Activated T-cell treated with anti-CD3 and anti-CD28 coated beads for 24 hours (primary cell): Measurements from ENCODE around the gene SURF1.
"Not testable (repeated sequence)": the region's sequence is repeated elsewhere in the genome, so short reads cannot be mapped to it uniquely, and the experiment has no call there.

Experiments
- DNase-seq: peaks from one replicate; pipeline ENCODE4 v3.0.0-alpha.2; 2020; ENCODE audit warnings: low read depth

The SURF1 gene

DNA sequence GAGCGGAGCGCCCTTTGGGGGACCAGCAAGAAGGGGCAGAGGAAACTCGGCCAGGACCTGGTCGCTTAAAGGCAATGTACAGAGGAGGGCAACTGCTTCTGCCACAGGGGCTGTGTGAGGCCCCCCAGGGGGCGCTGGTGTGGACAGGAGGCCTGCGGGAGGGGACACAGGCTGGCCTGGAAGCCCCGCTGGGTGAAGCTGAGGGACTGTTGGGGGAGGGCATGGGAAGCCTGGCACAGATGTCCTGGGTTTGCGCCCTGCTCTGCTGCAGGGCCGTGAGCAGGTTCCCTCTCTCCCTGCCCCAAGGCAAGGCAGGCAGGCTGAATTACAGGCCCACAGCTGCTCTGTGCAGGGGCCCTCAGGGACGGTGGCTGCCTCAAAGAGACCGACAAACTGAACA, 13.7 kb downstream of the SURF1 start:
- no peak for DNase-seq

DNA sequence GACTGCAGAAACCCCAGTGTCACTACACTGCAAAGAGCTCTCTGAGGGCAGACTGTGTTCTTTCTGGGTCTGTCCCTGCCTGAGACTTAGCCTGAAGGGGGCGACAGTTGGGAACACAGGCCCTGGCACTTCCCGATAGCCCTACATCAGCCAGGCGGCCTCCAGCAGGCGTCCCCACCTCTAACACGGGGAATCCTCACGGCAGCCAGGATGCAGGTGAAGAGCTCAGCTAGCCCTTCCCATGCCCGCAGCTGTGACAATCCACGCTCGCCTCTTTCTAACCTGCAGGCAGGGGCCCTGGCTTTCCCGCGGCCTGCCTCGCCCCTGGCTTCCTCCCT, 14.2 kb downstream of the SURF1 start:
- DNase-seq = no peak

DNA sequence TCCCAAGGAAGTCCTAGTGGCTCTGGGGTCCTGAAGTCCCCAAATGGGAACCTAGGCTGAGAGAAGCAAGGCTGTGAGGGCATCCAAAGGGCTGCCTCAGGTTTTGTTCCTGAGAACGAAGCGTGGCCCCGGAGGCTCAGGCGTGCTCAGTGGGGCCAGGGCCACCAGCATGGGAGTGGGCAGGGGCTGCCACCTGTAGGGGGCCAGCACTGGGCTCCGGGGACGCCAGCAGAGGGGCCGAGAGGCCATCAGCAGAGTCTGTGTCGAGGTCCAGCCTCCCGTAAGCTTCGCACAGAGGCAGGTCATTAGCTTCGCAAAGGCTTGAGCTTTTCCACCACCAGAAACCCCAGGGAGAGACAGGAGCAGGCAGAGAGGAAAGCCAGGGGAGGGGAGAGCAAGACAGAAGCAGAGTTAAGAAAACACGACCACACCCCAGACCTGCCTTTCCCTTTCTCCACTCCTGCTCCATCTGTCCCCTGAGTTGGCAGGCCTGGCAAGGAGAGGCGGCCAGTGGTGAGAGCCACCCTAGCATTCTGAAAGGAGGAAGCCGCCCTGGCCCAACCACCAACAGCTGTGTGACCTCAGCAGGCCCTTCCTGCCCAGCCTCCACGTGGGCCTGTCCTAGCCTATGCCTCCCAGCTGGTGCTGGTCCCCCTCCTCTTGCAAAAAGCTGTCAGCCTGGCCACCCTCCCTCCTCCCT, 14.8 kb downstream of the SURF1 start:
- DNase-seq = no peak

DNA sequence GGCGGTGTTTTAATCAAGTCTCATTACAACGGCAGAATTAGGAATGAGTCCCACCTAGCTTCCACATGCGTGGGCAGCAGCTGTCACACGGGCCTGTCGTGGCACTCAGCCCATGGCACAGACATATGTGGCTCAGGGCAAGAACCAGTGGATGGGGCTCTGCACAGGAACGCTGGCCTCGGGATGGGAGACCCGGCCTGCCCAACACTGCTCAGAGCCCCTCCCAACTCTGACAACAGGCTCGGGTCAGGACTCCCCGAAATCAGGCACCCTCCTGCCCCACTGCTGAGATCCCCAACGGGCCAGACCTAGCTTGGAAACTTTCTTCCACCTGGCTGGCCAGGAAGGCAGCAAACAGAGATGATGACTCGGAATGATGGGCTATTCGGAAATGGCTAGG, 15.4 kb downstream of the SURF1 start:
- DNase-seq = no peak

DNA sequence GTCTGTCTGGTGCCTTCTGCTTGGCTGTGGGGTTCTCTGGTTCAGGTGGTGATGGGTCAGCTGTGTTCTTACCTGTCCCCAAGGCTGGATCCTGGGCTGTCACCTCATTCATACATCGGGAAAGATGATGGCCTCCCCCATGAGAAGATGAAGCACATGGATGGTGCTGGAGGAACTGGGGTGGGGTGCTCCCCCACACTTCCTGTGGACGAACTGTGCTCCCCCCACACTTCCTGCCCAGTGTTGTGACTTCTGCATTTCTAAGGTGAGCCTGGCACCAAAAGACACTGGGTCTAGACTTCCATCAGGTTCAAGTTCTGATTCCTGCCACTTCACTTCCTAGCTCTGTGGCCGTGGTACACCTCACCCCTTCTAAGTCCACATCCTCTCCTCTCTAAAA, 16.0 kb downstream of the SURF1 start:
- no peak for DNase-seq

DNA sequence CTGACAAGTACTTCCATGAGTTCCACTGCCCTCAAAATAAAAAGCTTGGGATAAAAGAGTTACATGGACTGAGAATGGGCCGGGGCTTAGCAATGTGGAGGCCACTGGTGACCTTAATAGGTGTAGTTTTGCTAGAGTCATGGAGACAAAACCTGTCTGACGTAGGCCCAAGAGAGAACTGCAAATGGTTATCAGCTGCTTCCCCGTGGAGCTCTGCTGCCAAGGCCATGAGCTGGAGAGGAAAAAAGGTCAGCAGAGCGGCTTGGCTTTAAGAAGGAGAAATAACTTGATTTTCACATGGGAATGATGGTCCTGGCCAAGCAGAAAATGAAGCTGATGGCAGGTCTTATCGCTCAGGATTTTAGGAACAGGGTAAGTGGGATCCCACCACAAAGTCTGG, 16.6 kb downstream of the SURF1 start:
- DNase-seq = no peak

DNA sequence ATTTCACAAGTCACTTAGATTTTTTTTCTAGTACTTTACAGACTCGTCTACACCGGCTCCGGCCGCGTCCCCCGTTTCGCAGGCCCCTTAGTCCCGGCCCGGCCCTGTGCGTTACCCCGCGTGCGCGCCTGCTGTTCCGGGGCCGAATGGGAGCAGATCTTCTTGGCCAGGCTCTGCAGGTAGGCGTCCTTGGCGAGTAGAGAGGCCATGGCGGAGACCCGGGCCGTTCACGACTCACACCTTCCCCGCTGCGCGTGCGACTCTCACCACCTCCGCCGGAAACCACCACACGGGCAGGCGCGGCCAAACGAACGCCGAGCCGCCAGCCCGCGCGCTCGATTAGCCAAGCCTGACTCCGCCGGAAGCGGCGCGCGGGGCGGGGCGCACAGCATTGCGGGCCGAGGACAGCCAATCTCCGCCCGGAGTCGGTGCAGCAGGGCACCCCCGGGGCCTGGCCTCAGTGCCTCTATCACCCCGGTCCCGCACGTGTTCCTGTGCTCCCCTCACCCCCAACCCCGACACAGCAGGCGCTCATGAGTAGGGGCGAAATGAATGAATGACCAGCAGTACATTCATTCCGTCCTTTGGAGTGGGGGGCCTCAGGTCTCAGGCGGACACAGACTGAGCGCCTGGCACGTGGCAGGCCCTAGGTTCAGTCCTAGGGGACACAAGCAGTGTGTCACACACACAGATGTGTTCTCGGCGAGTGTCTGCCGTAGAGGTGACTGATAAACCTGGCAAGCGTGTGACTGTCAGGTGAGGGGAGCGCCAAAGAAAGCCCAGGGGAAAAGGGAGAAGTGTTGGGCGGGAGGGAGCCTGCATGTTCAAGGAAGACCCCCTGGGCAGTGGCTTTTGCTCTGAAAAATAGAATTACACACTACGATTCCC, 20.1 kb downstream of the SURF1 start, which contains the start of gene SURF6:
SURF6 (minus strand) TSS at position 265 of the 888 bp plus-strand sequence; CDS start at position 209, 56 bp downstream.
- peak; percentile 96 for DNase-seq

DNA sequence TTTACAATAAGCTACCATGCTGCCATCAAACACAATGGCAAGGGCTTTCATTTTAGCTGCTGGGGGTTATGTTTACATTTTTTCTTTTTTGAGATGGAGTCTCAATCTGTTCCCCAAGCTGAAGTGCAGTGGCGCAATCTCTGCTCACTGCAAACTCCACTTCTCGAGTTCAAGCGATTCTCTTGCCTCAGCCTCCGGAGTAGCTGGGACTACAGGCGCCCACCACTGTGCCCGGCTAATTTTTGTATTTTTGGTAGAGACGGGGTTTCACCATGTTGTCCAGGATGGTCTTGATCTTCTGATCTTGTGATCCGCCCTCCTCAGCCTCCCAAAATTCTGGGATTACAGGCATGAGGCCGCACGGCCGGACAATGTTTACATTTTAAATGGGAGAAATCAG, 21.4 kb downstream of the SURF1 start:
- DNase-seq = not testable (repeated sequence)

DNA sequence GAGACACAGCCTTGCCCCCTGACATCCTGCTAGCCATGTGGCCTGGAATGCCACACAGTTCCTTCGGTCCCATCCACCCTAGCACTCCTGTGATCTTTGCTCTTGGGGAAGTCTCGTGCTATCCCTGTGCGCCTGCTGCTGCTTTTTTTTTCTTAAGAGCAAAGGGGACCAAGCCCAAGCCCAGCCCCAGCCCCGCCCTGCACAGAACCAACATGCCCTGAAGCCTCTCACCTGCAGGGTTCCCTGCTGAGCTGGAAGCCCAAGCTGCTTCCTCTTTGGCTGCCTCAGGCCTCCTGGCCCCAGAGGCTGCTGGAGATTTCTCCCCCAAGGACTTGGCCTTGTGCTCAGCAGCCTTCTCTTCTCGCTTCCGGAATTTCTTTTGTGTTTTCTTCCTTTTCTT, 22.1 kb downstream of the SURF1 start:
- no peak for DNase-seq

DNA sequence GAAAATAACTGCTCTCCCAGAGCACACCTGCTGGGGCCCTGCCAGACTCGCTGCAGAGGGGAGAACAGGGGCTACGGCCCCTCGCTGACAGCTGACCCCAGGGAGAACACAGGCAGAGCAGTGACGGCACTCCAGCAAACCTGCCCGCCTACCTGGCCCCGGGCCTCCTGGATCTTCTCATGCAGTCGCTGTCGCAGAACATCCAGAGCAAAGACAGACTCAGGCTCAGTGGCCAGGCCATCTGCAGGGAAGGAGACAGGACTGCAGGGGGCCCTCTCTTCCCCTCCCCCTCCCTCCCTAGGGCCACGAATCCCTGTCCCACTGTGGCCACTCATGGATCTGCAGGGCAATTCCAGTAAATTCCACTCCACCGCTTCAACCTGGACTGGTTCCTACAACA, 22.7 kb downstream of the SURF1 start:
- no peak for DNase-seq

DNA sequence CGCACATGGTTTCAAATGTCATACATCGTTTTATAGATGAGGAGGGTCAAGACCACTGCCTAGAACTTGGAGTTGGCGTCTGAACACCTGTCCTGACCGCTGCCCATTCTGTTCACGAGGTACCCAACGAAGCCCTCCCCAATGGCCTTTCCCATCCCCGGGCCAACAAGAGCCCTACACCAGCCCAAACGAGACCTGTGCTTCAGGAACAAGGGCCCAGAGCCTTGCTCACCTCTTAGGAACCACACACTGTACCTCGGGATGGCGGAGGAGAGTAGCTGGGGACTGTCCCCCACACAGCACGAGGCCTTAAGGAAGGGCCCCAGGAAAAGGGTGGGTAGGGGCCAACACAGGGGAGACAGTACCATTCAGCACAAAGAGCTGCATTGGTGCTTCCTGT, 23.3 kb downstream of the SURF1 start:
- no peak for DNase-seq

DNA sequence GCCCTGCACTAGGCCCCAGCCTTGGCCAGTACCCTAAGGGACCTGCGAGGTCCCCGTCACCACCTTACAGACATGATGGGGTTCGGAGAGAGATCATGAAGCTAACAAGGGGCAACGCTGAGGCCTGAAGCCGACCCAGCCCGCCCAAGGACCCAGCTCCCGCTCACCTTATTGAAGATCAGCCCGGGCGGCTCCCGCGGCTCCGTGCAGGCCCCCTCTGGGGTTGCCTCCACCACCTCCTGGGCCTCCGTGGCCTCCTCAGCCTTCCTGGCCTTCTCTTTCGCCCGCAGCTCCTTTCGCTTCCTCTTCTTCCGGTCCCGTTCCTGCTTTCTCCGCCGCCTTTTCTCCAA, 23.9 kb downstream of the SURF1 start:
- DNase-seq = no peak

DNA sequence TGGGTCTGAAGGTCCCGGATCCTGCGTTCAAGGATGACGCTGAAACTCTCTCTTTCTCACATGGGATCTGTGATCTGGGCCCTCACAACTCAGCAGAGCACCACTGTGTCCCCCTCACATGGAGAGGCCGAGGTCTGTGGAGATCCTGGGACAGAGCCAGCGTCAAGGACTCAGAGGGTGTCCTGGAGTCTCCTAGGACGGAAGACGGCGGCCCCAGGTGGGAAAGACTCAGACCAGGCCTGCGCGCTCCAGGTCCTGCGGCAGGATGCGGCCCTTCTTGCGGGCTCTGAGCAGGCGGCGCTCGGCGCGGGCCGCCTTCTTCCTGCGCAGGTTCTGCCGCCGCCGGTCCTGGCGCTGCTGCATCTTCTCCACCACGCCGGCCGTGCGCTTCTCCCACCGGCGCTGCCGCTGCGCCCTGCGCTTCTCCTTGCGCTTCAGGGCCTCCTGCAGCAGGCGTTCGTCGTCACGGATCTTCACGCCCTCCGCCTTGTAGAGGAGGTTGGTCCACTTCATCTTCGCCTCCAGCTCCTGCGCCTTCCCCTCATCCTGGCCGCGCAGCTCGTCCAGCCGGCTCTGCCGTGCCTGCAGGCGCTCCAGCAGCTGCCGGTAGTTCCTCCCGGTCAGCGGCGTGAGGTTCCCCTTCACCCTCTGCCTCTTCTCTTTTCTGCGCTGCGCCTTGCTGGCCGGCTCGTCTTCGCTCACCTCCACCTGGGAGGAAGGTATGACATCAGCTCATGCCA, 24.5 kb downstream of the SURF1 start:
- DNase-seq = no peak

DNA sequence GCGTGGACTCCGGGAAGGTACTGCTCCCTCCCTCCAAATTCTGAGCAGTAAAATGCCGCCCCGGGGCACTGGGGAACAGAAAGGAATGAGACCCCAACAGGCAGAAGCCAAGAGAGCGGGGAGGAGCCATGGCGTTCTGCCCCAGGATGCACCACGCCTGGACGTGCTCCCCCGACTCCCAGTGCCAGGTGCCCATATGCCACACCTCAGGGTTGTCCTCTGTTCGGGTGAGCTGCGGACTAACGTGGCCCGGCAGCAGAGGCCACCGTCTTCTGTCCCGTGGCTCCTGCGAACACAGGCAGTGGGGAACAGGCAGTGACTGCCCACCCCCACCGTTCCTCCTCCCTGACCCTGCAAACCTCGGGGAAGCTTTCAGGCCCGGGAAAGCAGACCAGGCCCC, 25.1 kb downstream of the SURF1 start:
- no peak for DNase-seq

DNA sequence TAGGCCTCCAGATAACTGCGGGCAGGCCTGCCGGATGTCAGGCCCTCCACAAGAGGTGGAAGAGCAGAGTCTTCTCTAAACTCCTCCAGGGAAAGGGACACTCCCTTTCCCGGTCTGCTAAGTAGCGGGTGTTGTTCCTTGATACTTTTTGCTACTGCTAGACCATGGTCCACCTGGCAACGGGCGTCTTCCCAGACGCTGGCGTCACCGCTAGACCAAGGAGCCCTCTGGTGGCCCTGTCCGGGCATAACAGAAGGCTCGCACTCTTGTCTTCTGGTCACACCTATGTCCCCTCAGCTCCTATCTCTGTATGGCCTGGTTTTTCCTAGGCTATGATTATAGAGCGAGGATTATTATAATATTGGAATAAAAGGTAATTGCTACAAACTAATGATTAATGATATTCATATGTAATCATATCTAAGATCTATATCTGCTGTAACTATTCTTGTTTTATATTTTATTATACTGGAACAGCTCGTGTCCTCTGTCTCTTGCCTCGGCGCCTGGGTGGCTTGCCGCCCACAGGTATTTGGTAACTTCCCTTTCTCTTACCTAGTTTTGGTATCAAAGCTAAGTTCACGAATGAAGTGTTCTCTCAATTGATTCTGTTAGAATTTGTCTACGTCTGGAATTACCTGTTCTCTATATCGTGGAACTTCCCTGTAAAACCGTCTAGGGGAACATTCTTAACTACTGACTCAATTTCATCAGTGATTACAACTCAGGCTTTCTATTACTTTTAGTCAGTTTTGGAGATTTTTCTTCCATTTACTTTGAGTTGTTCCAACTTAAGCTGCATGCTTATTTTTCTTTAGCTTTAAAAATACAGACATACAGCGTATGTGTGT, 26.8 kb downstream of the SURF1 start:
- not testable (repeated sequence) for DNase-seq

DNA sequence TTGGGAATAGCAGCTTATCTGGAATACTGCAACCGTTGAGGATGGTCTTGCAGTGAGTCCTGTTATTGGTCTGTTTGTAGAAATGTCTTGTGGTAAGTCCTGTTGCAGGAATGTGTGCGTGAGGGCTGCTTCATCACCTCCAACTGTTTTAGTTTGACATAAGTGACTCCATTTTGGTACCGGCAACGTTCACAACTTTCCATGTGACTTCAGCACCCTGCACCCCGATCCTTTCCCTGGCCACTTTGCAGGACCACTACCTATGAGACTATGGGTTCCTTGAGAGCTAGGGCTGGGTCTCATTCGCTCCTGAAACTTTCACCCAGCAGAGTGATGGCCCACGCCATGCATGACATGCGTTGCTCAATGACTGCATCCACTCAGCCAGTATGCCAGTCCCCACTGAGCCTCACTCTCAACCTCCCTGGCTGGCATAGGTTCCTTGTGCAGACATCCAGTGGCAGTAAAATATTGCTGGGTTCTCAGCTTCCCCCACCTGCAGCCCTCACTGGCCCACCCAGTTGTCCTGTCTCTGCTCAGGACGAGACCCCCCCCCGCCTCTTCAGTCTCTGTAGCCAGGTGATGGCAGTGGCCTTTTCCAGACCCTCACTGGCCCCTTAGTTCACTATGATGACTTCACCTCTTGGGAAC, 28.3 kb downstream of the SURF1 start:
- DNase-seq = no peak

DNA sequence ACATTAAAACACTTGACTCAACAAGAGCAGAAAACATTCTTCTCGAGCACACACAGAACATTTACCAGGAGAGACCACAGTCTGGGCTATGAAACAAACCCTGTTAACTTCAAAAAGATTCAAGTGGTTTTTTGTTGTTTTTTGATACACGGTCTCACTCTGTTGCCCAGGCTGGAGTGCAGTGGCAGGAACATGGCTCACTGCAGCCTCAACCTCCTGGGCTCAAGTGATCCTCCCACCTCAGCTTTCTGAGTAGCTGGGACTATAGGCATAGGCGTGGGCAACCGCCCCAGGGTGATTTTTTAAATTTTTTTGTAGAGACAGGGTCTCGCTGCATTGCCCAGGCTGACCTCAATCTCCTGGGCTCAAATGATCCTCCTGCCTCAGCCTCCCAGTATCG, 29.3 kb downstream of the SURF1 start:
- not testable (repeated sequence) for DNase-seq

DNA sequence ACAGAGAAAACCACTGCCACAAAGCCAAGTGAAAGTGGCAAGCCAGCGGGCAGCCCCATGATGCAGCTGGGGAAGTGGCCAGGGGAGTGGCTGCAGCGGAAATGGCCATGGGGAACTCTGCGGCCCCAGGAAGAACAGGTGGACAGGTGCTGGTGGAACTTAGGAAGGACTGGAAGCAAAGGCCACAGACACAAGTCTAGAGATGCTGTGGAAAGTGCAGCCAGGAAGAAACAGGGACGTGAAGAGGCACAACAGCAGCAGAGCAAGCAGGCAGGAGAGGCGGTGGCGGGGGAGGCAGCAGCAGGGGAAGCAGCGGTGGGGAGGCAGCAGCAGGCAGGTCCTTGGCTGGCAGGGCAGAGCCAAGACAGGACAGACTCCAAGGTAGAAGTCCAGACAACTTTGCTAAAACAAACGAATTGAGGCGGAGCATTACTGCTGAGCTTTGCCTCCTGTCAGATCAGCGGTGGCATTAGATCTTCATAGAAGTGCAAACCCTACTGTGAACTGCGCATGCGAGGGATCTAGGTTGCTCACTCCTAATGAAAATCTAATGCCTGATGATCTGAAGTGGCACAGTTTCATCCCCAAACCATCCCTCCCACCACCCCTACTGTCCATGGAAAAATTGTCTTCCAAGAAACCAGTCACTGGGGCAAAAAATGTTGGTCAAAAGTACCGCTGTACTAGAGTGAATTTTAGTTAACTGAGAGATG, 32.1 kb downstream of the SURF1 start:
- DNase-seq = no peak

DNA sequence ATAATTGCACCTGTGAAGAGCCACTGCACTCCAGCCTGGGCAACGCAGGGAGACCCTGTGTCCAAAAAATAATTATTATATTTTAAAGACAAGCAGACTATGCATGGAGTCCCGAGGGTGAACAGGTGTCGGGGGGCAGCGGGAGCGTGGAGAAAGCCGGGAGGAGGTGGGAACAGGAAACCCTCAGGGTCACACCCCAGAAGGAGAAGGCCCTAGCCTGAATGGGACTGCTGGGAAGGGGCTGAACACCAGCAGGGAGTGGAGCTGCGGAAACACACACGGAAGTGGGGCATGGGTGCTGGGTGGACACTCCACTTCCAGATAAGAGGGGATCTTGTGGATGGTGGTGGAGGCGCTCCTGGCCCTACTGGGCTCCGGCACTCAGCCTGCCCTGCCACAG, 33.1 kb downstream of the SURF1 start:
- DNase-seq = no peak

DNA sequence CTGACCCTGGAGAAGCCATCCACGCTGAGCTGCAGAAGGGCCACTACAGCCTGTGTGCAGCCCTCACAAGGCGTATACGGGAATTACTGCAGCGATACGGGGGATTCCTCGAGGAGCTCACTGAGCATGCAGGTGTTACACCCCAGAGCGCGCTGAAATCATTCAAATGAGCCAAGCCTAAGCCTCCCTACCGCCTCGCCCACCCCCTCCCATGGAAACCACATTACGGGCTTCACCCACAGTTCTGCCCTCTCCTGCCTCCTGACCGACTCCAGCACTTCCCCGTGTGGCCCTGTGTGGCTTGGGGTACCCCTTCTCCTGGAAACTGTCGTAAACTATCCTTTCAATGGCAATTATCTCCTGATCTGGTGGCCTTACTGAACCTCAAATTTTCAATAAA, 33.6 kb downstream of the SURF1 start:
- no peak for DNase-seq

DNA sequence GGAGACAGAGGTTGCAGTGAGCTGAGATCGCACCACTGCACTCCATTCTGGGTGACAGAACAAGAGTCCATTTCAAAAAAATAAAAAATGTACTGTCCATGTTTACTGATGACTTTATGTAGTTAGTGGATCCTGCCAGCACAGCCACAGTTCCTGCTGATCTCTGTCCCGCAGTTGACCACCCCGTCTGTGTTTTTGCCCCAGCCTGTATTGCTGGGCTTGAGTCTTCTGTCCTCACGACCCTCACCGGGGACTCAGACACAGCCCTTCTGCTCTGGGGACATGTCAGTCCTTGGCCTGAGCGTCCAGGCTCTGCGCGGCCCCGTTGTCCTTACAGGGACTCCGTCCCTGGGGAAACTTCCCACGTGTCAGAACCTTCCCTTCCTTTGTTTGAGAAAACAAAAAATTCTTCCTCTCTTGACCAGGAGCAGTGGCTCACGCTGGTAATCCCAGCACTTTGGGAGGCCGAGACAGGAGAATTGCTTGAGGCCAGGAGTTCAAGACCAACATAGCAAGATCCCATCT, 34.8 kb downstream of the SURF1 start:
- DNase-seq = no peak
